Fibroblast of skin of left quadriceps (primary cell): ENCODE results near the gene SLF2.

Experiments
- DNase-seq, 2 experiments: peaks; one replicate each; pipeline ENCODE4 v3.0.0-alpha.2; 2013; ENCODE audit warnings: low read depth in 2 of 2

SLF2 gene

GRCh38 chr10:100999742-101000126 lies 87.0 kb downstream of the SLF2 start, which contains the start of gene LZTS2:
Gene LZTS2 (plus strand): TSS chr10:100999808. CDS start chr10:101002539, 2,731 bp downstream.
- no peak for DNase-seq

DNA sequence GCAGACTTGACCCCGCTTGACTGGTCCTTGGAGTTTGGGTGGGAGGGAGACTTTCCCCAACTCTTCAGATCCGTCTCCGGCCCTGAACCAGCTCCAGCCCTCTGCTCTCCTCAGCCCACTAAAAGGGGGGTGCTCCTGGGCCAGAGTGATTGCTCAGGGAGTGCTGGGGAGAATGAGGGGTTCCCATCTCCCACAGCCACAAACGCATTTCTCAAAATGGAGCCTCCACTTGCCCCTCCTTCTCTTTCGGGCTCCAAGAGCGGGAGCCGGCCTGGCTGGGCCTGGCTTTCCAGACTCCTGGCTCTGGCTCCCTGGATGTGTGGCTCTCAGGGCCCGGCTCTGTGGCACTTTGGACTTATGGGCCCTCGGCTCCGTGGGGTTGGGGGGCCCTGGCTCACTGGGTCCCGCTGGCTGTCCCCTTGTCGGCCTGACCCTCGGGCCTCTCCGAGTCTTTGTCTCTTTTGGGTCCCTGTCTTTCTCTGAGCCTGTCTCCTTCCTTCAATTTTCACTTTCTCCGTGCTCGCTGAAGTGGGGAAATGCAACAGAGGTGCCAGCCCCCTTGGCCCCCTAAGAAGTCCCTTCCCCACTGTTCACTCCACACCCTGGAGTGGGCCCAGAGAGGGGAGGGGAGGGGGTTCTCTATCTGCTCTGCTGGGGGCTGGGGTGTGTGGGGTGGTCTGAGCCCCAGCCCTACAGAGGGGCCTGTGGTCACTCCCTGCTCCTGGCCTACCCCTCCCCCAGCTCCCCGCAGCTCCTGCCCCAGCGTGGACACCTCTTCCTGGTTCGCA lies 87.6 kb downstream of the SLF2 start:
- no peak for DNase-seq

DNA sequence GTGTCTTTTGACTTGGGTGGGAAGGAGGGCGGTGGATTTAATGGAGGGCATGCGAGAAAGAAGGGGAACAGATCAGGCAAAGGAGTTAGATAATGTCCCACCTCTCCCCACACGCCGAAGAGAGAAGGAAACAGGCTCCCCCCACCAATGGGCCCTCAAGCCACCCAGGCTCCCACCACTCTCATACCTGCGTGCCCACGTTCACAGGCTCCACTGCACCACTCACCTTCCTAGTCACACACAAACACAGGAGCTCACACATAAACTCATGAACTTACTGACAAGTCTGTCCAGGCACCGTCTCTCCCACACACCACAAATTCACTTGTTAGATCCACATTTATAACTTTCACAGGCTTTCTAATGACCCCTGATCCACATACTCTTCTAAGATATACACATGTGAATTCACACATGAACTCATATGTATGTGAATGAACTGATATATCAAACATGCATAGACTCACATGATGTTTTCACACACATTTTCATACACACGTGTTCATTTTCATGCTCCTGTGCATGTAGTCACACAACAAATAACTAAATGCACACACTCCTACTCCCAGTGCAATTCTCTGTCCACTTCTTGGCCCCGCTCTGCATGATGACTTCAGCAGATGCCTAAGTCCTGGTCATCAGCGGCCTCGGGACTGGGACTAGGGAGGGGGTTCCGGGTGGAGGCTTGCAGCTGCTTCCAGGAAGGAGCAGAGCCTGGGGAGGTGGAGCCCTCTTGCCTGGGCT lies 88.3 kb downstream of the SLF2 start:
- no peak for DNase-seq

- DNase-seq: no peak
These were observed 88.9 kb downstream of the SLF2 start for GRCh38 chr10:101001659-101002035.

GRCh38 chr10:101002456-101002855 lies 89.7 kb downstream of the SLF2 start:
- no peak for DNase-seq

- no peak for DNase-seq
These were observed 91.0 kb downstream of the SLF2 start for GRCh38 chr10:101003639-101004206.

GRCh38 chr10:101005361-101005760 lies 92.6 kb downstream of the SLF2 start:
- no peak for DNase-seq

DNA sequence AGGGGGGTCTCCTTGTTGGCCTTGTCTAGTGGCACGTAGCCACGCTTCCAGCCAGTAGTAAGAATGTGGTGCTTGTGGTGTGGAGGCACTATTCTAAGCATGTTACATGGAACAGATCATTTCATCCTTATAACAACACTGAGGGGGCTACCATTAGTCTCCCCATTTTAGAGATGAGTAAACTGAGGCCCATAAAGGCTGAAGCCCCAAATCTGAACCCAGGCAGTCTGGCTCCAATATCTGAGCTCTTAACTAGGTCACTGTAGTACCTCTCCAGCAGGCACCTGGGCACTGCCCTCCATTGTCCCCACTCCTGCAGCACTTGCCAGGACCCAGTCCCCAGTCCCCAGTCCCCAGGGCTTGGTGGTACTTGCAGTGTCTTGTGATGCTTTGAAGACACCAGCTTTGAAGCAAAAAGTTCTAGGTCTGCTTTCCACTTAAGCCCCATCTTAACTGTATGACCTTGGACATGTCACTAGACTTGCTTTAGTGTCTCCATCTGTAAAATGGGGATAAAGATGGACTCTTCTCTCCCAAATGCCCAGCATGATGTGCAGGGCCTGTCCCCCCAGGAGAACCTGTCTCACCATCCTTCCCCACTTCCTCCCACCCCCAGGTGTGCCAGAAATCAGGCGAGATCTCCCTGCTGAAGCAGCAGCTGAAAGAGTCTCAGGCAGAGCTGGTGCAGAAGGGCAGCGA lies 93.3 kb downstream of the SLF2 start:
- no peak for DNase-seq

GRCh38 chr10:101006593-101007098 lies 93.9 kb downstream of the SLF2 start:
- no peak for DNase-seq

DNA sequence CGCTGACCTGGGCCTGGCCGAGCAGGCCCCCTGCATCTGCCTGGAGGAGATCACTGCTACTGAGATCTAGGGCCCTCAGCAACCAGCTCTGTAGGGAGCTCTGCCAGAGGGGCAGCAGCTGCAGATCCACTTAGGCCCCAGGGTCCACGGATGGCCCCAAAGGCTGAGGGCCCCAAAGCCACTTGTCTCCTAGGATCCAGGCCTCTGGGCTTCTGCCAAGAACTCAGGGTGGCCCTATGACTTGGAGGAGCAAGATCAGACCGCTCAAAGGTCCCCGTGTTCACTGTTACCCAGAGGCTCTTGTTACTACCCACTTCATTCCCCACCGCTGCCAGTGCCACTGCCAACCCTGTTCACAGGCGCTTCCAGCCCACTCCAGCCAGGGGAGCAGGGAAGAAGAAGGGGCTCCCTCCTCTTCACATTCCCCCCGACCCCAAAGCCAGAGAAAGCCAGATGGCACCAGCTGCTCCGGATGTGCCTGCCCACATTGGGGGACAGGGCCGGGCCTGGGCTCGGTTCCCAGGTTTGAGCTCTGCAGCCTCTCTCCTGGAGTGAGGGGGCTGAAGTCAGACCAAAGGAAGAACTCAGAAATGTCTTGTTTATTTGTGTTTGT lies 94.4 kb downstream of the SLF2 start:
- no peak for DNase-seq

- DNase-seq: no peak
These were observed 95.4 kb downstream of the SLF2 start for GRCh38 chr10:101007915-101008822.

DNA sequence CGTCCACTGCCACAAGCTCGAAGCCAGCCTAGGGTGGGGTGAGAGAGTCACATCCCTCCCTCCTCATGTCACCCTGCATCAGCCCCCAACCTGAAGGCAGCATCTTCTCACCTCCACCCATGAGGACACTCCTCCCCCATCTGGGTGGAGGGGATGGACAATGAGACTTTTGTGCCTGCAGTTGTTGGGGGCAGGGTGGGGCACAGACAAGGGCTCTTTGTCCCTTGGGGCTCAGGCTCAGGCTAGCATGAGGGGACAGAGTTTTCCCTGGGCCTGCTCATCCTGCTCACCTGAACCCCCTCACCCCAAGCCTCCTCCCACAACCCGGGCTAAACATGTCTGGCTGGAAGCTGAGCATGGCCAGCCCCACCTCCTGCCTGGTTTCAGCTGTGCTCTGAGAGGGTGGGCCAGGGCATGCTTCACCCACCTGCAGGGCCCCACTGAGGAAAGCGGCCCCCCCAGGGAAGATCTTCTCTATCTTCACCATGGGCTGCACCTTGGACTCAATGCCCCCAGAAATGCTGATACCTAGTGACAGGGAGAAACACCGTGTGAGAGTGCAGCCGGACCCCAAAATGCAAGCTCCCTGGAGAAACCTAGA lies 96.2 kb downstream of the SLF2 start:
- DNase-seq: no peak

DNA sequence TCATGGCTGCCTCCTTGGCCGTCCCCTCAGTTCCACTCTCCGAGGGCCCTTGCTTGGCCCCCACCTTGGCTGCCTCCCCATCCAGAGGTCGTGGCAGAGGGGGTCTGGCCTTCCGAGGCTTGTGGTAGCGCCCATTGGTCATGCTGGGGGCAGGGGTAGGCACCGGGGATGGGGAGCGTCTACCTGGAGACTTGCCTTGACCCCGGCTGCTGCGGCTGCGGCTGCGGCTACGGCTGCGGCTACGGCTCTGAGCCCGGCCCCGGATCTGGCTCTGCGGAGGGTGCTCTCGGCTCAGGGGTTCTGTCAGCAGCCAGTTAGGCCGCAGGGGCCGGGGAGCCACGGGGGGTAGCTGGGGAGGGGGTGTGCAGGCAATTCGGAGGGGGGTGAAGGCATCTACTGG lies 97.6 kb downstream of the SLF2 start:
- DNase-seq: no peak

- DNase-seq: no peak
These were observed 99.0 kb downstream of the SLF2 start for GRCh38 chr10:101011517-101012423.

GRCh38 chr10:101012525-101013364 lies 100.0 kb downstream of the SLF2 start:
- peak; percentile 85 to 87 for DNase-seq

DNA sequence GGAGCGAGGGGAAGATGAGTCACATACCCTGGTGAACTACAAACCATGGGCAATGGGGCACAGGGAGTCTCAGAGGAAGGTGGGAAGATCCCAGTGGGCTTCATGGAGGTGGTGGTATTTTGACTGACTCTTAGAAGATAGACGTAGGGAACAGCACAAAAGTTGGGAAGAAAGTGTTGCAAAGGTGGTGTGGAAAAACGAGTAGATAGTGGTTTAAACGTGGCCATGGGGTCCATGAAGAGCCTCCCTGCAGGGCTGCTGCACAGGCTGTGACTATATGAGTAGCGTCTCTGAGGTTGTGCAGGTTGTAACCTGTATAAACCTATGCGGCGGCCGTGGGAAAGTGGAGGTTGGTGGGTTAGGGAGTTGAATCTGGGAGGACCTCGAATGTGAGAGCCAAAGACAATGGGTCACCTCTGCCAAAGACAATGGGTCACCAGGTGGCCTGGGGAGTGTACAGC lies 100.6 kb downstream of the SLF2 start:
- DNase-seq: no peak

- no peak for DNase-seq
These were observed 101.6 kb downstream of the SLF2 start for GRCh38 chr10:101014230-101014884.
